GM23248 (cell line): Measurements from ENCODE around the gene MUS81.

Experiments used
- EZH2 ChIP-seq: fragments of 200-600 bp; sonication (generic); IDR thresholded peaks from 2 replicates; pipeline ENCODE4 v1.6.1; 2018; ENCODE audit warnings: antibody characterized with exemption, mild to moderate bottlenecking; ENCODE audit not compliant: insufficient read depth, poor library complexity, severe bottlenecking
- EZH2phosphoT487 ChIP-seq: fragments of 200-600 bp; sonication (generic); IDR thresholded peaks from 2 replicates; pipeline ENCODE4 v1.6.1; 2018; ENCODE audit warnings: antibody characterized with exemption, moderate library complexity, mild to moderate bottlenecking, low read depth; ENCODE audit not compliant: insufficient read depth

- no peak for TF ChIP-seq EZH2
- no peak for TF ChIP-seq EZH2phosphoT487
Measured at GRCh38 chr11:65843811-65844210, 16.4 kb upstream of the MUS81 start.
